ENCODE measurements around the gene LTB4R. TPM values are rescaled to one million over a fixed set of nuclear protein-coding genes. Genes with fewer than 3 reads are reported as not detected.

LTB4R gene, protein sequence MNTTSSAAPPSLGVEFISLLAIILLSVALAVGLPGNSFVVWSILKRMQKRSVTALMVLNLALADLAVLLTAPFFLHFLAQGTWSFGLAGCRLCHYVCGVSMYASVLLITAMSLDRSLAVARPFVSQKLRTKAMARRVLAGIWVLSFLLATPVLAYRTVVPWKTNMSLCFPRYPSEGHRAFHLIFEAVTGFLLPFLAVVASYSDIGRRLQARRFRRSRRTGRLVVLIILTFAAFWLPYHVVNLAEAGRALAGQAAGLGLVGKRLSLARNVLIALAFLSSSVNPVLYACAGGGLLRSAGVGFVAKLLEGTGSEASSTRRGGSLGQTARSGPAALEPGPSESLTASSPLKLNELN
- polyA plus RNA-seq (2013, experiment 1 of 2; ENCODE audit: insufficient read length): 2.6 TPM
- 2.4 TPM for polyA plus RNA-seq (2013, experiment 2 of 2; ENCODE audit: insufficient read length)

DNA sequence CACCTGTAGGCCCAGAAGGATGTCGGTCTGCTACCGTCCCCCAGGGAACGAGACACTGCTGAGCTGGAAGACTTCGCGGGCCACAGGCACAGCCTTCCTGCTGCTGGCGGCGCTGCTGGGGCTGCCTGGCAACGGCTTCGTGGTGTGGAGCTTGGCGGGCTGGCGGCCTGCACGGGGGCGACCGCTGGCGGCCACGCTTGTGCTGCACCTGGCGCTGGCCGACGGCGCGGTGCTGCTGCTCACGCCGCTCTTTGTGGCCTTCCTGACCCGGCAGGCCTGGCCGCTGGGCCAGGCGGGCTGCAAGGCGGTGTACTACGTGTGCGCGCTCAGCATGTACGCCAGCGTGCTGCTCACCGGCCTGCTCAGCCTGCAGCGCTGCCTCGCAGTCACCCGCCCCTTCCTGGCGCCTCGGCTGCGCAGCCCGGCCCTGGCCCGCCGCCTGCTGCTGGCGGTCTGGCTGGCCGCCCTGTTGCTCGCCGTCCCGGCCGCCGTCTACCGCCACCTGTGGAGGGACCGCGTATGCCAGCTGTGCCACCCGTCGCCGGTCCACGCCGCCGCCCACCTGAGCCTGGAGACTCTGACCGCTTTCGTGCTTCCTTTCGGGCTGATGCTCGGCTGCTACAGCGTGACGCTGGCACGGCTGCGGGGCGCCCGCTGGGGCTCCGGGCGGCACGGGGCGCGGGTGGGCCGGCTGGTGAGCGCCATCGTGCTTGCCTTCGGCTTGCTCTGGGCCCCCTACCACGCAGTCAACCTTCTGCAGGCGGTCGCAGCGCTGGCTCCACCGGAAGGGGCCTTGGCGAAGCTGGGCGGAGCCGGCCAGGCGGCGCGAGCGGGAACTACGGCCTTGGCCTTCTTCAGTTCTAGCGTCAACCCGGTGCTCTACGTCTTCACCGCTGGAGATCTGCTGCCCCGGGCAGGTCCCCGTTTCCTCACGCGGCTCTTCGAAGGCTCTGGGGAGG is at the start of gene LTB4R:
LTB4R (plus strand) TSS at position 857 of the 959 bp plus-strand sequence. CDS start 4,150 bp downstream, outside the sequence.
- peak; percentile 65 for DNase-seq

DNA sequence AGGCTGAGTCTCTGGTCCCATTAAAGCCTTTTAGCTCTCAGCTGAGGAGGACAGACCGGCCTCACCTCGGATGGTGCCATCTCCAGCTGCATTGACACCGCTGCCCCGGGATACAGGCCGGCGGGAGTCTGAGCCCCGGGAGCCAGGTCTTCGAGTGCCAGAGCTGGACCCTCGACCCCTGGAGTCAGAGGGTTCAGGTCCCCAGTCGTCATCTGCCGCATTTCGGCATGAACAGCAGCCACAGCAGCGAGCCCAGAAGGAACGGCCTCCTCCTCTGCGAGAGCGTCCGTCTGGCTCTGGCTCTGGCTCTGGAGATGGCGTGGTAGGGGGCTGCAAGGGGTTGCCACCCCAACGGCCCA is 49.4 kb upstream of the LTB4R start:
- no peak for DNase-seq

DNA sequence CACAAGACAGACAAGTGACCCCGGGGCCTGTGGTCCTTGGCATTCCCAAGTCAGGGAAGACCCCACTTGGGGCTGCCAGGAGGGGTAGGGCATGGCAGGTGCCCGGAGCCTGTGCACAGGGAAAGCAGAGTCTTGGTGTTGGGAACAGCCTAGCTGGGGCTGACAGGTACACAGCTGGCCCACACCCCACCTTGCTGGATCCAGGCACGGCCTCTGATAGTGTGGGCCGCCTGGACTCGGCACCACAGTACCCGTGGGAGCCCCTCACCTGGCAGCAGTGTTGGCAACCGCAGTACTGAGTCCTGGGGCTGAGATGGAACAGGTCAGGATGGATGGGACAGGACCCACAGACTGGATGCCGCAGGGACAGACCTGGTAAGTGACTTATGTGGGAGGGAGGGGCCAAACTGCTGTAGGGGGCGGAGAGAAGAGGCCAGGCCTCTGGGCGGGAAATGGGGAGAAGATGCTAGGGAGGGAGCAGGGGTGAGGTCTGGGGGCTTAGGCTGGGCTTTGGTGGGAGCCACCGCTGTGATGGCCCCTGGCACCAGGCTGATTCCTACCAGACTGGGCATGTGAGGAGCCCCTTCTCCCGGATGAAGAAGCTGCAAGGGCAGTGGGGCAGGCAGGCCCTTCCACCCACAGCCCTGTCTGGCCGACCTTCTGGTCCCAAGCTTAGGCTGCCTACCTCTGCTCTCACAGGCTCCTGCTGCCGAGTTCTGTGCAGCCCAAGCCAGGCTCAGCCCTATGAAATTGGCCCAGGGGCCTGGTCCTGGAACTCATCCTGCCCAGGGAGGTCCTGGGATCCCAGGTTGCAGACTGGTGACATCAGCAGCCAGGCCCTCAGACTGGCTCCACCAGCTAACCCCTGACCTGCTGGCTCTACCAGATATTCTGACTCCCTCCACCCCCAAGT is 48.2 kb upstream of the LTB4R start, which contains the start of gene TGM1:
TGM1 (minus strand) TSS at position 357 of the 913 bp plus-strand sequence. CDS start 825 bp downstream, outside the sequence.
- DNase-seq: no peak

DNA sequence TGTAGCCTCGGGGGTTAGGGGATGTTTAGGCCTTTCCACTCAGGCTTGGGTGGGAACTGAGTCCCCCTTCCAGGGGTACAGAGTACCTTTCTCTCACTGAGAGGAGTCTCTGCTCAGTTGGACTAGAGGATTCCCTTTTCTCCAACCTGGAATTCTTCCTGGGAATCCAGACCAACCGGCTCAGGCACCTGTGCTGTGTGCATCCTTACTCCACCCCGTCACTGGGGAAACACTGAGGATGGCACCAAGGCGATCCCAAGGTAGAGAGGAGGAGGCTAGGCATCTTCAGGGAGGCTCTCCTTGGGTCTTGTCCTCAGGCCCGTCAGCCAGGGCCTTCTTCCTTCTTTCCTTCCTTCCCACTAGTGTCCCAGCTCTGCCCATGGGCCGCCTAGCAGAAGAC is 47.5 kb upstream of the LTB4R start:
- DNase-seq: no peak

DNA sequence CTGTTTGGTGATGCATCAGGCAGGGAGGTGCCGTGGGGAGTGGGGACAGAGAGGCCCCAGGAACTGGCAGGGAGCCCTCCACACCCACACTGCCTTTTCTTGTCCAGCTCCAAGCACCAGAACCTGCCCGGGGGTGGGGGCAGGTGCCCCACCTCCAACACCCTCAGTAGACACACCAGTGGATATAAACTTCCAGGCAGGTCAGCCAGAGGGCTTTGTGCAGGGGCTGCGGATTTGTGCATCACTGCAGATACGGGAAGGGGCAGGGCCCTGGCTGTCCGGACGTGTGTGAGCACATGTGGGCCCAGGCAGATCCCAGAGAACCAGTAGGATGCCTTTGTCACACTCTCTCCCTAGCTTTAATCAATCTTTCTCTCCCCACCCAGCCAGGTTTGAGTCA is 47.0 kb upstream of the LTB4R start:
- no peak for DNase-seq

DNA sequence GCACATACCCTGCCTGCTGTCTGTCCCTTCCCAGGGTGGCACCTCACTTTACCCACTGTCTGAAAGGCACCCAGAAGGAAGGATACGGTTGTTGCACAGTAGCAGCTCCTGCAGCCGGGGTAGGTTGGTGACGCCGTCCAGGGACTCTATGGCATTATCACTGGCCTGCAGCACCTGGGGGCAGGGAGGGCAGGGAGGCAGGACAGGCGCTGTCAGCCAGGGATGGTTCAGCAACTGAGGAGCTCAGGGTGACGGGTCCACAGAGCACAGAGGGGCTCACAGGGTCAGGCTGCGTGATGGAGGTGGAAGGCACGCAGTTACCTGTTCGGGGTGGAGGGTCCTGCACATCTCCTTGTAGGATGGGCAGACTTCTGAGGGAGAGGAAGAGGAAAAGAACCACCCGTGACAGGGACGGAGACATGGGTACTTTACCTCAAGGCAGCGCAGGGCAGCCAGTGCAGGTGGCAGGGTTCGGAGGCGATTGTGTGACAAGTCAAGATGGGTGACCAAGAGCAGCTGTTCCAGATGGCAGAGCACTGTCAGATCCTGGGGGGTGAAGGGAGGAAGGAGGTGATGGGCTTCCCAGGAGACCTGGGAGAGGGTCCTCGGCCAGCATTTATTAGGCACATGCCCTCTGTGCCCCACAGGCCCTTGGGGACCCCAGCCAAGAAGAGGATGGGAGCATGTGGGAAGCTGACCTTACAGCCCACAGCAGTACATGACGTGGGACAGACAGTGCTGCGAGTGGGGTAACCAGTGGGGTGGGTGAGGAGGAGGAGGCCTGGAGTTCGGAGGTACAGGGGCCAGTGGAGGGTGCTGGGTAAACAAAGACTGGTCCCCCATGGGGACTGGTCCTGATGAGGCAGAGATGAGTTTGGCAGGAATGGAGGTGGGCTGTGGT is 44.7 kb upstream of the LTB4R start:
- DNase-seq: no peak

DNA sequence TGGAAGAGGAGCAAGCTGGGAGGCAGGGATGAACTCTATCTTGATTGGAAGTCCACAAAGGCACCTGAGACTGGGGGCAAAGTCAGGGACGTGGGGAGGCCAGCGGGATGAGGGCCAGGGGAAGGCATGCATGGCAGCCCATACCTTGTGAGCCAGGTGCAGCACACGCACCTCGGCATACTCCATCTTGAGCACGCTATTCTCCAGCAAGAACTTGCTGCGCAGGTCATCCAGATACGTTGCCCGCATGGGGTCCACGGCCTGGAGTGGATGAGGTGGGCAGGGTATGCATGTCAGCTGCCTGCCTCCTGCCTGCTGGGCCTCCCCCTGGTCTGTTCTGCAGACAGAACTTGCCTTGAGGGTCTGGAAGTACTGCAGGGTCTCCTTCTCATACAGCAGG is 43.8 kb upstream of the LTB4R start:
- no peak for DNase-seq

DNA sequence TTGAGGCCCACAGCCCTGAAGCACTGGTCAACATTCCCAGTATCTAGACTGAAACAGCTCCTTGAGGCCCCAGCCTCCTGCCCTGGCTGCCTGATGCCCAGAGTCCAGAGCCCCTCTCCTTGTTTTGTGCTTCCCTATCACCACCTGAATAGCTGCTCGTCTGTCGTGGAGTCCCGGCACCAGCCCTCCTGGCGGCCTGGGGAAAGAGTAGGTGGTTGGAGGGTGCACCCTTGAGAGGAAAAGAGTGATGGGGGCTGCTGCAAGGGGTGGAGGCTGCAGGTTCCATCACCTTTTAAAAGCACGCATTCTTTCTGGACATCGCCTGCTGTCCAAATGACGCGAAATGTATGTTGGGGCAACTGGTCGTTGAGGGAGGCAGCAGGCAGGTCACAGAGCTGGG is 43.1 kb upstream of the LTB4R start:
- no peak for DNase-seq

DNA sequence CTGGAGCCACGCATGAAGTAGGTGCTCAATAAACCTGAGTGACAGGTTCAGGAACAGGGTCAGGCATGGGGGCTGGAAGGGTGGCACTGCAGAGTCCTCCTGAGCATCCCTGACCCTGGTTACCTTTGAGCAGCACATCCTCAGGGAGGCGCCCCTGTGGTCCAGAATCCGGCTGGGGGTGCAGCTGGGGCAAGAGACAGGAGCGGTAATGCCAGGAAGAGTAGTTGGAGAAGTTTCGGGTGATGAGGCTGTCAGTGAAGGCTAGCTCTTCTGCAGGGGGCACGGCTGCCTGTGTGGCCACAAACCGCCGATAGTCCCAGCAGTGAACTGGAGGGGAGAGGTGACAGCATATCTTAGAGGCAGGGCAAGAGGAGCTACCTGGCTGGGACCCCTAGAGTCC is 41.9 kb upstream of the LTB4R start:
- DNase-seq: no peak

DNA sequence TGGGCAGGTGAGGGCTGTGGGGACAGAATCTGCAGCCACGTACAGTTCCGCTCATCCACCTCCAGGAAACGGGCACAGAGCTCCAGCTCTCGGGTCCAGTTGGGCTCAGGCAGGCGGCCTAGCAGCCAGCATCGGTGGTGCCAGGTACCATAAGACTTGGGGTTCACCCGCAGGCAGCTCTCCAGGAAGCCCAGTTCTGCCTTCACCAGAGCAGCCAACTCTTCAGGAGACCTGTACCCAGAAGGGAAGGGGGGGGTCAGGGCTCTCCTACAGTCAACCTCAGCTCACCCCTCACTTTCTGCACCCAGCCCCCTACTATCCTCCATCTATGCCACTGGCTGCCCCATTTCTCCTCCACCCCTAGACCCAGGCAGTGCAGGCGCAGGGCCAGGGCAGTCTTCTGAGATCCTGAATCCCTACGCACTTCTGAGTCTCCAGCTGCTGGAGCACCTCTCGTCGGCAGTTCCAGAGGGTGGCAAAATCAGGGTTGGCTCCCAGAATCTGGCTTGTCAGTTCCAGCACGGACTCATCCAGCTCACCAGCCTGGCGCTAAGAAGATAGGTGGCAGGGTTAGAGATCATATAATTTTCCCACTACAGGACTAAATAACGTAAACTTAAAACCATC is 41.3 kb upstream of the LTB4R start:
- DNase-seq: no peak

DNA sequence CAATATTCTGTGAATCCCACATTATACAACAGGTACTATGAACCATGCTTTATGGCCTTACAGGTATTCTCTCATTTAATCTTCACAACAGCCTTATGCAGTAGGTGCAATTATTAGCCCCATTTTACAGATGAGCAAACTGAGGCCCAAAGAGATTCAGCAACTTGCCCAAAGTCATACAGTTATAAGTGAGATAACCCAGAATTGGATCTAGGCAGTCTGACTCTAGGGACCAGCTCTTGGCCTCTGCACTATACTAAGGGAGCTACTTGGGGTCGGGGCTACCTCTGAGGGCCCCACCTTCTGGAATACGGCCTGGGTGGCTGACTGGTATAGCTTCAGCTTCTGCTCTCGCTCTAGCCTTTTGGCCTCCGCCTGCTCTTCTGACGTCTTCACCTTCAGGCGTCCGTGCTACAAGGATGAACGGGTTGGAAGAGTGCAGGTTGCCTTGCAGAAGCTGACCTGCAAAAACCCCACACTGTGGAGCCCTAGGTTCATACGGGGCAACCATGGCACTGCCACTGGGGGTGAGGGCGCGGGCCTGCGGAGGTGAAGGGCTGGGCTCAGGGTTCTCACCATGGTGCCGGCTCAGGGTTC is 40.7 kb upstream of the LTB4R start:
- no peak for DNase-seq

DNA sequence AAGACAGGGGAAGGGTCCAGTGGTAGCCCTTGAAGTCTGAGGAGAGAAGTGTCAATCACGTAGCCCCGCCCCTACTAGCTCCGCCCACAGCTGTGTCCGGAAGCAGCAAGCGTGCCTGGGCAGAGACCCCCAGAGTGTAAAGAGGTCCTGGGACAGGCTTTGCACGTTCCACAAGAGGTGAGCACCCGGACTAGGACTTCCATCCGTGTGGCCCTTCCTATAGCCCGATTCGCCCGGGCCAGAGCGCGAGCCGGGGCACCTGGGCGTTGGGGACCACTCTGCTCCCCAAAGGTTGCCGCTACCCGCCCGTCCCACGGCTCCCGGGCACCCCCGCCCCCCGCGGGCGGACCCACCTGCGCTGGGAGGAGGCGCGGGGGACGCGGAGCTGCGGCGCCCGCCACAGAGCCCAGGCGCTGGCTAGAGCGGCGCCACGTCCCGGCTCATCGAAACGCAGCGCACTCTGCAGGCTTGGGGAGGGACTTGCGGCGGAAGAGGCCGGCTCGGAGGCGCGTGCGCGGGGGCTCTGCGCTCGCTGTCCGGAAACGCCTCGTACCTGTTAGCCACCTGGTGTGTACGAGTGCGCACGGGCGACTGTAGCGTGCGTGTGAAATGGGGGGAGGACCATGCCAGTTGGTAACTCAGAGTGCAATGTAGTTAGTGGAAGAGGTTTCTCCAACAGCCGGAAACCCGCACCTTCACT is 40.0 kb upstream of the LTB4R start, which contains the start of gene RABGGTA:
RABGGTA (minus strand) TSS at position 464 of the 700 bp plus-strand sequence. CDS start 482 bp downstream, outside the sequence.
- peak; percentile 86 for DNase-seq

DNA sequence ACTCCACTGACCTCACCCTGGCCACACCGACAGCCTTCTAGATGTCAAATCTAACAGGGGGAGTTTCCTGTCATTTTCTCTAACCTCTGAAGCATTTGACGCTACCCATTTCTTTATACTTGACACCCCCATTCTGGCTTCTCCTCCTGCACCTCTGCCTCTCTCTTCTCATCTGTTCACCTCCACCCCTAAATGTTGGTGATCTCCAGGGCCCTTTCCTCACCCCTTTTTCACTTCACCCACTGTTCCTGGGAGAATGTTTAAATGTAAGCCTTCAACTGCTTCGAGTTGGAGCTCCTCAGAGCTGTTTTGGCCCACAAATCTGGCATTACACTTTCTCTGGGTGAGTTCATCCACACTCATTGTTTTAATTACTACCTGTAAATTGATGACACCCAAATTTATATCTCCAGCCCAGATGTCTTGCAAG is 39.5 kb upstream of the LTB4R start:
- no peak for DNase-seq

DNA sequence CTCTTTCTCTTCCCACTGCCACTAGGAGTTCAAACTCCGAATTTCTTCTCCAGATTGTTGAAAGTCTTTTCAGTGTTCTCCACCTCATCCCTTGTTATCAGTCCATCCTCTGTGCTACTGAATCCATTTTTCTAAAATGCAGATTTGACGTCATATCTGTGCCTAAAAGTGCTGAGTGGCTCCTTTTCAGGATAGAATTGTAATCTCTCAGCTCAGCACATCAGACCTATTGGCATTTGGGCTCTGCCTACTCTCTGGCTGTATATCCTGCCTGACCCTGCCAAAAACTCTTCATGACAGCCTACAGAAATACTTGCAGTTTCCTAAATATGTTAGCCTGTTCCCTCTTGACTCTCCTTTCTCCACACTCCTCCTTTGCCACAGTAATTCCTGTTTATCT is 38.8 kb upstream of the LTB4R start:
- DNase-seq: no peak

DNA sequence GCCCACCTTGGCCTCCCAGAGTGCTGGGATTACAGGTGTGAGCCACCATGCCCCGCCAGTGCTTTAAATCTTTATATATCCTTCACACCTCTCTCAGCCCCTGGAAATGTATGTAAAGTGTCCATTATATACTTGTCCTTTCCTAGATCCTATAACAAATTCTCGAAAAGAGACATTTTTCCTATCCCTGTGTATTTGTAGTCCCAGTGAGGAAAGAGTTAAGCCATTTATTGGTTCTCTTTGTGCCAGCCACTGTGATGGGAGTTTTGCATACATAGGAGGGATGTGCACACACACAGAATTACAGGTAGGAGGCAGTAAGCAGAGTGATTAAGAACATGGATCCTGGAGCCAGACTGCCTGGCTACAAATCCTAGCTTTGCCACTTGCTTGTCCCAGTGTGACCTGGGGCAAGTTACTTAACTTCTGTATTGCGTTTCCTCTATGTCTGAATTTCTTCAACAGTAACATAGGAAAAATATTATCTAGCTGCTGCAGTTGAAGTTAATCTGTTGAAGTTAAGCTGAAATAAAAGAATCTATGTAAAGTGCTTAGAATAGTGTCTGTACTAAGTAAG is 37.8 kb upstream of the LTB4R start:
- no peak for DNase-seq

DNA sequence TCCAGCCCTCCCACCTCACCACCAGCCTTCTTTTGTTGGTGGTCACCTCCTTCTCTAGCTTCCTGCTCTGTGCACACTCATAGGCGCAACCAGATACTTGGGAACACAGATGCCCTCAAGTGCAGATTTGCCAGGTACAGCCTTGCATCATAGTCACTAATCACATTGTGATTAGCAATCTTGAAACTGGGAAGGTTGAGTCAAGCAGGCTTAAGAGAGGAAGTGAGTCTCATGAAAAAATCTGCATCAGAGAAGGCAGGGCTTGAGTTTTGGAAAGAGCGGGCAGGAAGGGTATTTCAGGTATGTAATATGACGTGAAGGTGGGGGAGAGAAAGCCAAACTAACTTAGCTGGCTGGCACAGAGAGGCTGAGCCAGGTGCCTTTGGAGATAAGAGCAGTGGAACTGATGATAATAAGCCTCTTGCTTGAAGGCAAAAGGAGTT is 37.2 kb upstream of the LTB4R start:
- no peak for DNase-seq

DNA sequence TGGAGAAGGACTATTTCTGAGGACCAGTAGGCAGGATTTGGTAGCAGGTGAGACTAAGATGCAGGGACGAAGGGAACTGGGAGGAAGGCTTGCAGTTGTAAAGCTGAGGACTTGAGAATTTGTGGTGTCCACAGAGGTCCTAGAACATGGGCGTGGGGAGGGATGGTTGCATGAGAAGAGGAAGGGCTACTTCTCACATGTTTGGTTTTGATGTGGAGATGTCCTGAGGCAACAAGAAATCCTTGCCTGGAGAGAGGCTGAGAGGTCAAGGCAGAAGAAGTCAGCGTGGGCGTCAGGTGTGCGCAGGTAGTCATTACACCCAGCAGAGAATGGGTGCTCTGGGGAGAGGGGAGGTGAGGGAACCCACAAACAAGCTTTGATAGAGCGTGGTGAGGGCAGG is 34.2 kb upstream of the LTB4R start:
- no peak for DNase-seq

DNA sequence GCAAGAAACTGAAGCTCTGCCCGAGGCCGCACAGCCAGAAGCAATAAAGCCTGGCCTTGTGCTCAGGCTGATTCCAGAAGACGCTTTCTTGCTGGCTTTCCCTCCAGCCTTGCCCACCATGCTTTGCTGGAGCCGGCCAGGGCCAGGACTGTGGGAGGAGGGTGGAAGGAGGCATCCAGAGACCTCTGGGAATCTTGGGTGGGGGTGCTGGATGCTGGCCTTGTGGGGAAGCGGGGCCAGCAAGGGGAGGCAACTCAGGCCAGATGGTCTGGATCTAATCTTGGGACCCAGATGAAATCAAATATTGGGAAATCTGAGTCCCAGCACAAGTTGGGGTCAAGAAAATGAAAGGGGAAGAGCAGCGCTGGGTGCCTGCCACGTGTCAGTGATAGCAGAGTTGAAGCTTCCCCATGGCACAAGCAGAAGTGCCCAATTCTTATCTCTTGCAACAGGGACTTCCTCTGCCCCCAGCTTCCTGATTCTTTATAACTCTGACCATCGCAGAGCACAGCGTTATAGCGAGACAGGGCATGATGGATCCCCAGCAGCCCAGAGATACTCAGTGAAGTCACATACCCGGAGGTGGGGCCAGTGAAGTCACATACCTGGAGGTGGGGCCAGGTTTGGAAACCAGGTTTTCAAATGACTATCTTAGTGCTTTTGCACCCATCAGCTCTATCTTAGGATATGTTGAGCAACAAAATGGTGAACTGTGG is 33.5 kb upstream of the LTB4R start:
- no peak for DNase-seq
